NCI-H1092 treated with DMSO at 0.1 percent for 48 hours (cell line): ENCODE measurements around the gene ARSK.

Experiments used
- DNase-seq: peaks from one replicate; lab custom pipeline; 2025; lab: John Stamatoyannopoulos, UW

The ARSK gene

DNA sequence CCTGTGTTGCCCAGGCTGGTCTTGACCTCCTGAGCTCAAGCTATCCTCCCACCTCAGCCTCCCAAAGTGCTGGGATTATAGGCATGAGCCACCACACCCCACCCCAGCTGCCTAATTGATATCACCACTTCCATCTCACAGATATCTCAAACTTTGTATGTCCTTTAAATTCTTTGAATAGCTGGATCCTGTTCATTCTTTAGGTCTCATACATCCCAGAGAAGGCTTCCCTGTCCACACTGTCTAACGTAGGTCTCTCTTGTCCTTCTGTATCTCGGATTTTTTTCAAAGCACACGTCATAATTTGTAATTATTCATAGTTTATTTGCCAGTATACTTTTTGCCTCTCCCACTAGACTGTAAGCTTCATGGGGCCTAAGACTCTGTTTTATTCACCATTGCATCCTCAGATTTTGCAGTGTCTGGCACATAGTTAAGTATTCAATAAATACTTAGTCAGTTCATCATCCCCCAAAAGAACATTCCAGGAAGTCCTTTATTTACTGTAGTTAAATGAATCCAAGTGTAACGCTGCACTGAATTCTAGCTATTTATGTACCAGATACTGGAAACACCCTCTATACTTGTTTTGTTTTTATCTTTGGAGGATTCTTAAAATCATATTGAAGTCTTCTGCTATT, 10.5 kb downstream of the ARSK start:
- DNase-seq: no peak

DNA sequence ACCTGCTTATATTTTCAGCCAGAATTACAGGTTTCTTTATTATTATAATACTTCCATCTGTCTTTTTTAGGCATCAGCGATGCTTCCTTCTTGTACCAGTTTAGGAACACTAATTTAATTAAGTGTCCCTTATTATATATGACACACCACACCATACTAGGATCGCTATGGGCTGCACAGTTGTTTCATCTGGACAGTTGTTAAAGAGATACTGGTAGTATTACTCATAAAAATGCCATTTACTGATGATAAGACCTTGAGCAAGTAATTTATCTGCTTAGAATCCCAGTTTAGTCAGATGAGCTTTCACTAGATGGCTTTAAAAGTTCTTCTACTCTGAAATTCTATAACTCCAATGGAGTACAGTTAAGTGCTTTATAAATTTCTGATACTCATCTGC, 17.1 kb downstream of the ARSK start:
- no peak for DNase-seq

DNA sequence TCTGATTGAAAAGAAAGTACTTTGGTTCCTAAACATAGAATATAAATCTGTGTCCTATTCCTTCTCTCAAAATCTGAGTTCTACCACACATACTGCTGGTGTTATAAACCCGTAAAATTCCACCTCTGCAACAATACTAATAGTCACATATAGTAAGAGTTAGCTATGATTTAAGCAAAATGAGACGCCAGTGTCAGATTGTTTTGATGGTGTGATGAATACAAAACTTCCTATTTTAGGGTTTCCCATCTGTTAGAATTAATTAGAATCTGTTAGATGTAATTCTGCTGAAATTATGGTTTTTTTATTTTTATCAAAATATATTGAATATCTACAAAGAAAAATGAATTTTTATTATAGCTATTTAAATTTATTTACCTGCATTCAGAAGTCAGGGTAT, 26.7 kb downstream of the ARSK start:
- no peak for DNase-seq

DNA sequence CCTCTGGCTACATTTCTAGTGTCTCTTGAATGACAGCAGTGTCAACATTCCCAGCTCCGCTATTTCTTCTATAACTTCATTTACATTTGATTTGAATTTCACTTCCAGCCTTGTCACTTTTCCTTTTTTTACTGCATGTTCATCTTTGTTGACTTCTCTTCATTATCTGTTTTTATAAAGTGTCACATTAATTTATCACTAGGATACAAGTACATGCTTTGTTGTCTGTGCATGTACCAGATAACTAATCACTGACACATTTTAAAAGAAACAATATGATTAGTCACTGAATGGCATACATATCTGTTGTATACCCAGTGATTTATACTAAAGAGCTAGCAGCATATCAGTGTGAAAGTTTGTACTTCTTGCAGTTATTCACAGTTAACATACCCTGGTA, 29.1 kb downstream of the ARSK start:
- no peak for DNase-seq

DNA sequence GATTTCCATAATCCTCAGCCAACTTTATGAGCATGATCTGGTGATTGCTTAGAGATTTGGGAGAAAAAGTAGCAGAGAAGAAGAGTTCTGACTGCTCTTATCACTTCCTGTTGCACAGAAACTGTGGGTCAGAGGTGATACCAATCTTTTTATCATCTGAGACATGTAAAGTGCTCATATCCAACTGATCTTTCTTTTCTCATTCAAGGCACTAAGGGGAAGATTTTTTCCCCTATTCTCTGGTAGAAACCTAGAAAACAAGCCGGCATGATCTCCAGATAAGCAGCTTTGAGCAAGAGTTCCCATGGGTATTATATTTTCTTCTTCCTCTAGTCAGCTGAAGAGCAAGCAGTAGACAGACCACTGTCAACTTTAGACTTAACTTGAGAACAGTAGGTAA, 36.0 kb downstream of the ARSK start:
- no peak for DNase-seq

DNA sequence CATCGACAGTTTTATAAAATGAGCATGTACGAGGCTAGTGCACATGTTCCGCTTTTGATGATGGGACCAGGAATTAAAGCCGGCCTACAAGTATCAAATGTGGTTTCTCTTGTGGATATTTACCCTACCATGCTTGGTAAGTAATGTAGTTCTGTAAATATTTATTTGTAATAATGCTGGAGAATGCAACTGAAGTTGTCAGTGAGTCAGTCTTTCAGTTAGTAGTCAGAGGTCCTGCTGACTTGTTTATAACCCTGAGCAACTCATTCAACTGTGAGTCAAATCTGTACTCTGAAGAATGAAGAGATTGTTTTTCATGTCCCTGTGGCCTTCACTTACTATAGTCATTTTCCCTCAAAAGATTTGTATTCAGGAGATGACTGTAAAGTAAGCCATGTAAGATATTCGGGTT, 36.6 kb downstream of the ARSK start:
- no peak for DNase-seq

DNA sequence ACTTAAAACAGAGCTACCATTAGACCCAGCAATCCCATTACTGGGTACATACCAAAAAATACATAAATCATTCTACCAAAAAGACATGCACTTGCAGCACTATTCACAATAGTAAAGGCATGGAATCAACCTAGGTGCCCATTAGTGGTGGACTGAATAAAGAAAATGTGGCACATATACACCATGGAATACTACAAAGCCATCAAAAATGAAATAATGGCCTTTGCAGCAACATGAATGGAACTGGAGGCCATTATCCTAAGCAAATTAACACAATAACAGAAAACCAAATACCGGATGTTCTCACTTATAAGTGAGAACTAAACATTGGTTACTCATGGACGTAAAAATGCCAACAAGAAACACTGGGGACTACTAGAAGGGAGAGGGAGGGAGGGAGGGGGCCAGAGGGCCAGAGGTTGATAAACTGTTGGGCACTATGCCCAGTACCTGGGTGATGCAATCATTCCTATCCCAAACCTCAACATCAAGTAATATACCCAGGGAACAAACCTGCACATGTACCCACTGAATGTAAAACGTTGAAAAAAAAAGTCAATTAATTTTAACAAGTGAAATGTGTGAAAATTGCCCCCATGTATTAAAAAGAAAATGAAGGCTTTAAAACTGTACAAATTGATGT, 40.5 kb downstream of the ARSK start:
- no peak for DNase-seq

DNA sequence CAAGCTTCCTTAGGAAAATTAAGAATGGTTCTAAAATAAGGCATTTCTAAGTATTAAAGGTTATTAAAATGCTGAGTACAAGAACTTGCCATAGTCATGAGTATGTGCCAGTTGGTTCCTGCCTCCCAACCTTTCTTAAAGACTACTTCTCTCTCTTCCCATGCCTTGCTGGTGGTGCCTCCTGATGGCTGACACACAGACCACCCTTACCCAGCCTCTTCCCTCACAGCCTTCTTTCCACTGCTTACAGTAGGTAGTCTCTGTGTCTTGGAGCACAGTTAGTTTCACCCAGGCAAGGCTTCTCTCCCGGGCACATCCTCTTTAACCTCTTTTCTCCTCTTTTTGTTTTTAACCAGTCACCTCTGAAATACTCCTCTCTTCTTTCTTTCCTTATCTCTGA, 44.4 kb downstream of the ARSK start:
- no peak for DNase-seq

DNA sequence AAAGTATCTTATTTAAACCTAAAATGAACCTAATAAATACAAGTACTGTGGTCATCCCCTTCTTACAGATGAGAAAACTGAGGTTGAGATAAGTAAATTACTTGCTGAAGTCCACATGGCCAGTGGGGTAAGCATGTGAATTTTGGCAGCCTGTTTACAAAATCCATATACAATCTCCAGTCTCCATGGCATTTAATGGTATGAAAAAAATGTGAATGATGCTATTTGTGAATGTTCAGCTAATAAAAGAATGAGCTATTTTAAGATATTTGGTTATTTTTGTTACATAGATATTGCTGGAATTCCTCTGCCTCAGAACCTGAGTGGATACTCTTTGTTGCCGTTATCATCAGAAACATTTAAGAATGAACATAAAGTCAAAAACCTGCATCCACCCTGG, 45.7 kb downstream of the ARSK start:
- DNase-seq: no peak

DNA sequence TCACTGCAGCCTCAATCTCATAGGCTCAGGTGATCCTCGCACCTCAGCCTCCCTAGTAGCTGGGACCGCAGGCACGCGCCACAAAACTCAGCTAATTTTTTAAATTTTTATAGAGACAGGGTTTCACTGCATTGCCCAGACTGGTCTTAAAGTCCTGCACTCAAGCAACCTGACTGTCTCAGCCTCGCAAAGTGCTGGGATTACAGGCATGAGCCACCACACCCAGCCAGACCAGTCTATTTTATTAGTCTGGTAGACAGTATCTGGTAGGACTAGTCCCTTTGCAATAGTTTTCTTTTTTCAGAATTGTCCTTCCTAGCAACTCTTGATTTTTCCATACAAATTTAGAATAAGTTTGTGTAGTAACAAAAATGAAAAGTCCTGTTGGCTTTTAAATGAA, 50.9 kb downstream of the ARSK start:
- DNase-seq: no peak

DNA sequence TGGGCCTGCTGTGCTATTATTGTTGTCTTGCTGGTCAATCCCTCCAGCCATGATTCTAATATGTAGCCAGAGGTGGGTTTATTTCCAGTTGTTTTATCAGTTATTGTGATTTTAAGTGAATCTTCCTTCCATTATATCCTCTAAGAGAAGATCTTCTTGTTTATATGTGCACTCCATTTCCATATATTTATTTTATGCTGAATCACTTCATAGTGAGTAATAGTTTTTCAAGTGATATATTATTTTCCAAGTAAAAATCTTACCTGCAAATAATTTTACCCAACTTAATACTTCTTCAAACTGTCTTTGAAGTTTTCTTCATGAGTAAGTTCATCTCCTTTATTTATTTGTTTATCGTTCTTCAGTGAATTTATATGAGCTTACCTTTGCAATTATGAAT, 51.5 kb downstream of the ARSK start:
- no peak for DNase-seq

DNA sequence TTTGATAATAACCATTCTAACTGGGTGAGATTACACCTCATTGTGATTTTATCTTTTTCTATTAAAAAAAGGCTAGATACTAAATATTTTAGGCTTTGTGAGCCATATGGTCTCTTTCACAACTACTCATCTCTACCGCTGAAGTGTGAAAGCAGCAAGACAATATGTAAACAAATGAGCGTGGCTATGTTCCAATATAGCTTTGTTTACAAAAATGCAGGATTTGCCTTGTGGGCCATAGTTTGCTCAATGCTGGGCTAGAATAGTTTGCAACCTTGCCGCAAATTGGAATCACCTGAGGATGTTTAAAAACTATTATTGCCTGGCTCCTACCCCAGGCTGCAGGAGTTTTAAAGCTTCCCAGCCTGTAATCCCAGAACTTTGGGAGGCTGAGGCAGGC, 54.8 kb downstream of the ARSK start:
- no peak for DNase-seq

DNA sequence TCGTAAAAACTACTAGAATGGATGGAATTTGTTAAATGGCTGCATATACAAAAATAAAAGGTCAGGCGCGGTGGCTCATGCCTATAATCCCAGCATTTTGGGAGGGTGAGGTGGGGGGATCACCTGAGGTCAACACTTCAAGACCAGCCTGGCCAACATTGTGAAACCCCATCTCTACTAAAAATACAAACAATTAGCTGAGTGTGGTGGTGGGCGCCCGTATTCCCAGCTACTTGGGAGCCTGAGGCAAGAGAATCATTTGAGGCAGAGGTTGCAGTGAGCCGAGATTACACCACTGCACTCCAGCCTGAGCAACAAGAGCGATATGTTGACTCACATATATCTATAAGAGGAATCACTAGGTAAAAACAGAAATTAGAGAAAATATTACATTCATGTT, 55.6 kb downstream of the ARSK start:
- no peak for DNase-seq

DNA sequence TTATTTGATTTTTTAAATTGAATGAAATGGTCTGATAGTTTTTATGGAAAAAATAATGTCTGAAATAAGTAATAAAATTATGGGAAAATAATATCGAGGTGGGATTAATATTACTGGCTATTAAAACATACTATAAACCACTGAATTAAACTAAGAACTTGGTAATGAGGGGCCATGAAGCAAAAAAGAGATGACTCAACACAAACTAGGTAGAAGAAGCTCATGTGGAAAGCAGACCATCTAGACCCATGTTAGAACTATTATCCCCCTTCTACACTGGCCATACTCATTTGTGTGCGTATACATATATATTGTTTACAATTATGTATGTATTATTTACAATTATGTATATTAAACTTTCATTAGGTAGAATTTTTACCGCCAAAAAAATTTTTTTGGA, 56.5 kb downstream of the ARSK start:
- DNase-seq: no peak

DNA sequence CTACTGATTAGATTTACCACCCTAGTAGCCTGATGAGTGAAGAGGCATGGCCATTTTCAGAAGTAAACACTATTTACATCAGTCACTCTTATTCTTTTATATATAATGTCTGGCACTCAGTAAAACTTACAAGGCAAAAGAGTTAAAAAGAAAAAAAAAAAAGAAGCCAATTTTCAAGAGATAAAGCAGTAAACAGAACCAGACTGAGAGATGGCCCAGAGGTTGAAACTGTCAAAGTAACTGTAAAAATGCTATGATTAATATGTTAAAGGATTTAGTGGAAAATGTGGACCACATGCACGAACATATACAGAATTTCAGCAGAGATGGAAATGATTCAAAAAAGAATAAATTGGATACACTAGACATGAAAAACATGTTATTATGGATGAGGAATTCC, 58.6 kb downstream of the ARSK start:
- DNase-seq: no peak

DNA sequence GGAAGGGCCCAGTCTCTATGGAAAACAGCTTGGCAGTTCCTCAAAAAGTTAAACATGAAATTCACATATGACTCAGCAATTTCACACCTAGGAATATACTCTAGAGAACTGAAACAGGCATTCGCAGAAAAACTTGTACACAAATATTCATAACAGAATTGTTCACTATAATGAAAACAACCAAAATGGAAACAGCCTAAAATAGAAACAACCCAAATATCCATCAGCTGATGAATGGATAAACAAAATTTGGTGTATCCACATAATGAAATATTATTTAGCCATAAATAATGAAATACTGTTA, 60.2 kb downstream of the ARSK start:
- no peak for DNase-seq

DNA sequence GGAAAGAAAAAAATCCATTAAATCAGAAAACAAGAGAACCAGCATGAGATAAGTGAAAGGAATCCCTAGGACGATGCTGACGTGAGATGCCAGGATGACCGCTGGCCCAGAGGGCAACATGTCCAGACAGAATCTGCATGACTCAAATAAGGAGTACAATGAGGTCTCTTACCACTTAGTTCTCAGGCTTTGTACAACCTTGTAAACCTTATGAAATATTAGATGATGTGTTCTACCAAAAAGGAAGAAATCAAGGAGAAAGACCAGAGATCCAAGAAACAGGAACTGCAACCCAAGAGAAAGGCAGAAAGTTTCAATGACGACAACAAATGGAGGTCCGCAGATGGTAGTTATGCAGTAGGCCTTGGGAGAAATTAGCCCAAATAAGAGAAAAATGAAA, 62.2 kb downstream of the ARSK start:
- DNase-seq: no peak

DNA sequence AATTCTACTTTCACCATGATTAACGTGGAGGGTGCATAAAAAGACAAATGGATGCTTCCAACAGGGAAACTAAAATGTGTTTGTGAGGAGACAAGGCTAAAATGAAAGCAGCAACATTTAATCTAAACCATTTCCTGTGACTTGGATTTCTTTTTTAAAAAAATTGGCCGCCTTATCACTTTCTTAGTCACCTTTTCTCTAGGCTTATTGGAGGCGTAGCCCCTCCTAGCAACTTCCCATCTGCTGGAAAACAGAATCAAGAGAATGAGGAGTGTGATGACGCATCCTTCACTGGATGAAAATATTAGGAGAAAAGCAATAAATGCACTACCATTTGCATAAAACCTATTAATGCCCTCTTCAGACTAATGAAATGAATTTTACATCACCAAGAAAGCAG, 64.2 kb downstream of the ARSK start:
- DNase-seq: no peak

DNA sequence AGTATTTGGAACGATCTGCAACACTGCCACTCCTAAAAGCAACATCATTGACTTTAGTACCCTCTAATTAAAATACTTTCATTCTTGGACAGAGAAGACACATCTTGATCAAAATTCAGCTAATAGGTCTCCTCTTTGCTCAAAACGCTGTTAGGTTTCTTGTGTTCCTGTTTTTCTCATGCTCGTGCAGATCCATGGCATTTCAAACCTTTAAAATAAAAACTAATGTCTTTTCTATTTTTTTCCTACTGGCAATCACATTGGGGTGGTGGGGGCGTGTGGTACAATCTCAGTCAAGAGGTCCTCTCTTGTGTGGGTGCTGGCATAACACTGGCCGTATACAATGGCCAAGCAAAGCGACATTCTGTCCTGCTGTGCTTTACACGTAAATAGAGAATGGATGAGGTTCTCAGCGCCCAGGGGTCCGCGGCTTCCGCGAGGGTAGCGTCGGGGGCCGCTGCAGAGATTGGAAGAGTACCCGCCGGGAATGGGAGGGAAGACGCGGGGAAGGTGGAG, 64.7 kb downstream of the ARSK start:
- DNase-seq: no peak

DNA sequence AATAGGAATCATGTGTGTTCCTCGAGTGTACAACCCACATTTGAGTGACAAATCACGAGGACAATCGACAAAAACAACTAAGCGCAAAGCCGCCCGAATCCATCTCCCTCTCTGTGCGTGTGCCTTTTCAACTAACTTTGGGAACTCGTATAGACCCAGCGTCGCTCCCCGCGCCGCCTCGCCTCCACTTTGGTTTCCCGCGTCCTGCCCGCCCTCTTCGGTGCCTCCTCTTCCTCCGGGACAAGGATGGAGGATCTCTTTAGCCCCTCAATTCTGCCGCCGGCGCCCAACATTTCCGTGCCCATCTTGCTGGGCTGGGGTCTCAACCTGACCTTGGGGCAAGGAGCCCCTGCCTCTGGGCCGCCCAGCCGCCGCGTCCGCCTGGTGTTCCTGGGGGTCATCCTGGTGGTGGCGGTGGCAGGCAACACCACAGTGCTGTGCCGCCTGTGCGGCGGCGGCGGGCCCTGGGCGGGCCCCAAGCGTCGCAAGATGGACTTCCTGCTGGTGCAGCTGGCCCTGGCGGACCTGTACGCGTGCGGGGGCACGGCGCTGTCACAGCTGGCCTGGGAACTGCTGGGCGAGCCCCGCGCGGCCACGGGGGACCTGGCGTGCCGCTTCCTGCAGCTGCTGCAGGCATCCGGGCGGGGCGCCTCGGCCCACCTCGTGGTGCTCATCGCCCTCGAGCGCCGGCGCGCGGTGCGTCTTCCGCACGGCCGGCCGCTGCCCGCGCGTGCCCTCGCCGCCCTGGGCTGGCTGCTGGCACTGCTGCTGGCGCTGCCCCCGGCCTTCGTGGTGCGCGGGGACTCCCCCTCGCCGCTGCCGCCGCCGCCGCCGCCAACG, 65.3 kb downstream of the ARSK start, which contains the start of gene GPR150:
TSS of gene GPR150 (plus strand) at position 58 of the 840 bp plus-strand sequence. CDS start at position 247, 189 bp downstream.
- DNase-seq: peak; percentile 47

DNA sequence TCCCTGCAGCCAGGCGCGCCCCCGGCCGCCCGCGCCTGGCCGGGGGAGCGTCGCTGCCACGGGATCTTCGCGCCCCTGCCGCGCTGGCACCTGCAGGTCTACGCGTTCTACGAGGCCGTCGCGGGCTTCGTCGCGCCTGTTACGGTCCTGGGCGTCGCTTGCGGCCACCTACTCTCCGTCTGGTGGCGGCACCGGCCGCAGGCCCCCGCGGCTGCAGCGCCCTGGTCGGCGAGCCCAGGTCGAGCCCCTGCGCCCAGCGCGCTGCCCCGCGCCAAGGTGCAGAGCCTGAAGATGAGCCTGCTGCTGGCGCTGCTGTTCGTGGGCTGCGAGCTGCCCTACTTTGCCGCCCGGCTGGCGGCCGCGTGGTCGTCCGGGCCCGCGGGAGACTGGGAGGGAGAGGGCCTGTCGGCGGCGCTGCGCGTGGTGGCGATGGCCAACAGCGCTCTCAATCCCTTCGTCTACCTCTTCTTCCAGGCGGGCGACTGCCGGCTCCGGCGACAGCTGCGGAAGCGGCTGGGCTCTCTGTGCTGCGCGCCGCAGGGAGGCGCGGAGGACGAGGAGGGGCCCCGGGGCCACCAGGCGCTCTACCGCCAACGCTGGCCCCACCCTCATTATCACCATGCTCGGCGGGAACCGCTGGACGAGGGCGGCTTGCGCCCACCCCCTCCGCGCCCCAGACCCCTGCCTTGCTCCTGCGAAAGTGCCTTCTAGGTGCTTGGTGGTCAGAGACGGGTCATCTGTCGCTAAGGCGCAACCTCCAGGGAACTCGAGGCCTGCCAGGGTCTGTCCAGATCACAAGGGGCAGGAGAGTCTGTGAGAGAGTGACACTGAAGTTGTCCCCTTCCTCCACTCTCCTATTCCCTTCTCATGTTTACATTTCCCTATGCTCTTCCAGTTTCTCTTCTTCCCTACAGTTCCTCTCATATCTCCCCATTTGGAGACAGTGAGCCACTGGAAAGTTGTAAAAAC, 66.3 kb downstream of the ARSK start:
- peak; percentile 54 for DNase-seq
